NCI-H128 (cell line): Measurements from ENCODE around the gene BLTP1.
"Not testable (repeated sequence)": the region's sequence is repeated elsewhere in the genome, so short reads cannot be mapped to it uniquely, and the experiment has no call there.

Source experiments
- DNase-seq: peaks from one replicate; lab custom pipeline; 2025; ENCODE audit not compliant: unreplicated experiment; lab: John Stamatoyannopoulos, UW

BLTP1 gene, protein sequence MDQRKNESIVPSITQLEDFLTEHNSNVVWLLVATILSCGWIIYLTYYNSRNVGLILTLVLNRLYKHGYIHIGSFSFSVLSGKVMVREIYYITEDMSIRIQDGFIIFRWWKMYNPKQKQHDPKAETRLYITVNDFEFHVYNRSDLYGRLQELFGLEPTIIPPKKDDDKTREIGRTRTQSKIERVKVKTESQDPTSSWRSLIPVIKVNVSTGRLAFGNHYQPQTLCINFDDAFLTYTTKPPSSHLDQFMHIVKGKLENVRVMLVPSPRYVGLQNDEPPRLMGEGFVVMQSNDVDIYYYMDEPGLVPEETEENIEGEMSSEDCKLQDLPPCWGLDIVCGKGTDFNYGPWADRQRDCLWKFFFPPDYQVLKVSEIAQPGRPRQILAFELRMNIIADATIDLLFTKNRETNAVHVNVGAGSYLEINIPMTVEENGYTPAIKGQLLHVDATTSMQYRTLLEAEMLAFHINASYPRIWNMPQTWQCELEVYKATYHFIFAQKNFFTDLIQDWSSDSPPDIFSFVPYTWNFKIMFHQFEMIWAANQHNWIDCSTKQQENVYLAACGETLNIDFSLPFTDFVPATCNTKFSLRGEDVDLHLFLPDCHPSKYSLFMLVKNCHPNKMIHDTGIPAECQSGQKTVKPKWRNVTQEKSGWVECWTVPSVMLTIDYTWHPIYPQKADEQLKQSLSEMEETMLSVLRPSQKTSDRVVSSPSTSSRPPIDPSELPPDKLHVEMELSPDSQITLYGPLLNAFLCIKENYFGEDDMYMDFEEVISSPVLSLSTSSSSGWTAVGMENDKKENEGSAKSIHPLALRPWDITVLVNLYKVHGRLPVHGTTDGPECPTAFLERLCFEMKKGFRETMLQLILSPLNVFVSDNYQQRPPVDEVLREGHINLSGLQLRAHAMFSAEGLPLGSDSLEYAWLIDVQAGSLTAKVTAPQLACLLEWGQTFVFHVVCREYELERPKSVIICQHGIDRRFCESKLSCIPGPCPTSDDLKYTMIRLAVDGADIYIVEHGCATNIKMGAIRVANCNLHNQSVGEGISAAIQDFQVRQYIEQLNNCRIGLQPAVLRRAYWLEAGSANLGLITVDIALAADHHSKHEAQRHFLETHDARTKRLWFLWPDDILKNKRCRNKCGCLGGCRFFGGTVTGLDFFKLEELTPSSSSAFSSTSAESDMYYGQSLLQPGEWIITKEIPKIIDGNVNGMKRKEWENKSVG (N-terminal part only)

DNA sequence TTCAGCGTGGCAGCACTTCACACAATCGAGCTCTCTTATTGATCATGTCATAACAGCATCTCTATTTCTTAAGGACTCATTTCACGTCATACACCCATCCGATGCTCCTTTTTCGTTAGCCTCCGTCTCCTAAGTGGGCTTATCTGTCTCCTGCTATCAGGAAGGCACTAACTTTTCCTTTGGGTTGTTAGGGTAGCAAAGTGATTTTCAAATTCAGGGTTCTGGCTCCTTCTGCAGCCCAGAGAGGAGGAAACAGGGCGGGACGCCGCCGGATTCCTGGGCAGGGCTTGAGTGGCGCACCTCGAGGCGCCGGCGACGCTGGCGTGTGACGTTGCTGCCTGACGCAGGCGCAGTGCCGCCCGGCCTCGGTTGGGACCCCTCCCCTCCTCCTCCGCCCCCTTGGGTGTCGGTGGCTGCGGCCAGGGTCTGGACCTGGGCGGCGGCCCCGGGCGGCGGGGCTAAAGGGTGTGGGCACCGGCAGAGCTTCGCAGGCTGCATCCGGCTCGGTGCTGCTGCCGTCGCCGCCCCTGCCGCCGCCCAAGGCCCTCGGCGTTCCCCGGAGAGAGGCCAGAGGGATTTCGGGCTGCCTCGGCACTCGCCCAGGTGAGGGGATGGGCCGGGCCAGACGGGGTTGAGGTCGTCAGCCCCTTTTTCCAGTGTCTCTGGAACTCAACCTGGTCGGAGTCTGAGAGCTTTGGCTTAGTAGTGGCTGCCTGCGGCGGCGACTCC, at the start of gene BLTP1:
Gene BLTP1, plus strand, starts transcription at position 350 of the 729 bp plus-strand sequence. CDS start 18,317 bp downstream, outside the sequence.
- peak; percentile 51 for DNase-seq

DNA sequence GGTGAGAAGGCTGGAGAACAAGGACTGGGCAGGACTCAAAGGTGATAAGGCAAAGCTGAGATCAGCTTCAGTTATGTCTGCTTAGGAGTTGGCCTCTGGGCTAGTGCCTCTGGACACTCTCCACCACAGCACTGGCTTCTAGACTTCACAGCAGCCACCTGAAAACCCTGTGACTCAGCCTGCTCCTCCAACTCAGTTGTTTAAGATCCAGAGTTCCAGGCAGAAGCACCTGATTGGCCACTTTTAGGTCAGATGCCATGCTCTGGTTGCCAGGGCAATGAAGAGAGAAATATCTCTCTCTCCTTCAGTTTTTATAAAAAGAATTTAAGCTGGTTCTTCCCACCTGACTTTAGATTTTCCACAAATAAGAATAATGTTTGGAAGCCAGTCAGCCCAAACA, 47.9 kb upstream of the BLTP1 start:
- no peak for DNase-seq

DNA sequence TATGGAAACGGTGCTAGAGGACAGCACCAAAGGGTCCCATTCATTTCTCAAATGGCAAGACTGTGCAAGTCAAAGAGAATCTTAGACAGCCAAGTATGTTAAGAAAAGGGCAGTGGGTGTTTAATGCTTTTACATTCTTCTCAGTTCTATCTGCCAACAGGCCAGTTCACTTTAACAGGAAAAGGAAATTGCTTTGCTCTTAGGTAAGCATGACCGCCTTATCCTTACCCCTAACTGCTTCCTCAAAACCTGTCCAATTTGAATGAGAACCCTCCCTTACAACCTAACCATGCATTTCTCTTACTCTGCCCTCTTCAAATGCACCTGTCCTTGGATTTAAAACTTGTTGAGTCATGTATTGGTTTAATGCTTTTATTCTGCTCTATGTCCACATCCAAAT, 44.5 kb upstream of the BLTP1 start:
- DNase-seq: no peak

DNA sequence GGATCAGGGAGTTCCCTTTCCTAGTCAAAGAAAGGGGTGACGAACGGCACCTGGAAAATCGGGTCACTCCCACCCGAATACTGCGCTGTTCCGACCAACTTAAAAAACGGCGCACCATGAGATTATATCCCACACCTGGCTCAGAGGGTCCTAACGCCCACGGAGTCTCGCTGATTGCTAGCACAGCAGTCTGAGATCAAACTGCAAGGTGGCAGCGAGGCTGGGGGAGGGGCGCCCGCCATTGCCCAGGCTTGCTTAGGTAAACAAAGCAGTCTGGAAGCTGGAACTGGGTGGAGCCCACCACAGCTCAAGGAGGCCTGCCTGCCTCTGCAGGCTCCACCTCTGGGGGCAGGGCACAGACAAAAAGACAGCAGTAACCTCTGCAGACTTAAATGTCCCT, 41.8 kb upstream of the BLTP1 start:
- DNase-seq: not testable (repeated sequence)

DNA sequence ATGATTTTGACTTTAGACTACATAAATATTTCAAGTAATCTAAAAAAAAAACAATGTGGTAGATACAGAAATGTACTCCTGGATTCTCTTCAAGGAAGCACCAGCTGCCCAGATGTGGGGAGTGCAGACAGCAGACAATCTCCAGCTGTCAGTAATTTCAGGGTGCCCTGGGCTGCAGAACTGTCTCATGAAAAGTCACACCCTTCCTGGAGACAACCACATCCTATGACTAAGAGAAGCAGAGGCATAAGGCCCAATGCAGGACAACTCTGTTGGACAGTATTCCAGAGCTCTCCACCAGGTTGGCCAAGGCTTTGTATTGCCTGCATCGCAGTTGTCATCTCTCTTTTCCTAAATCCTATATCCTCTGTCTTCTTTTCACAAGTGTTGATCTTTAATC, 34.4 kb upstream of the BLTP1 start:
- no peak for DNase-seq

DNA sequence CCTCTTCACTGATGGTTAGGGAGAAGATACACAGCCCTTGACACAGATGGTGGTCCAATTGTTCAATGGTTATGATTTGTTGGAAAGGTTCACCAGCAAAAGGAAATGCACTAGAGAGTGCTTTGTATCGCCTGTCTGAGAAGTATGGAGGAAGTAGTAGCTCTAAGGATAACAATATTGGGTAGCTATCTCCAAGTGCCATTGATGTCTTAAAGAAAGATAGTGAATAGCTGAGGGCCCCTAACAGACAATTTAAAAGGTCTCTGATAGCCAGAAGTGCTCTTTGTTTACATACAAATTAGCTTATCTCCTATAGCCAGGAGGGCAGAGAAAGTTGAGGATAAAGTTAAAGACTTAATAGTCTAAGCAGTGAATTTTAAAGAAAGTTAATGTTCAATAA, 33.9 kb upstream of the BLTP1 start:
- DNase-seq: no peak

DNA sequence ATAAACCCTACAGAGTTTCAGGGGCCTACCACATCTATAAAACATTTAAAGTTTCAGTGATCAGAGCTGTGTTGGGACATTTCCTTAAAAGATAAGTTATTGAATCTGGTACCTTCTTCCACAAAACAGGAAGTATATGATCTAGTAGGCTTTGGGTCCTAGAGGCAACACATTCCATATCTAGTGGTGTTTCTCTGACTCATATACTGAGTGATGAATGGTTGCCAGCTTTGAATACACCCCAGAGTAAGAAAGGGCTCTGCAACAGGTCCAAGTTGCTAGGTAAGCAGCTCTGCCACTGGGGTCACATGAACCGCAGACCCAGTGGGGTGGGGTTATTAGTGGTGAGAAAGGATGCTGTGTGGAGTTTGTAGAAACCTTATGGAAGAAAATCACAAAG, 32.4 kb upstream of the BLTP1 start:
- DNase-seq: no peak

DNA sequence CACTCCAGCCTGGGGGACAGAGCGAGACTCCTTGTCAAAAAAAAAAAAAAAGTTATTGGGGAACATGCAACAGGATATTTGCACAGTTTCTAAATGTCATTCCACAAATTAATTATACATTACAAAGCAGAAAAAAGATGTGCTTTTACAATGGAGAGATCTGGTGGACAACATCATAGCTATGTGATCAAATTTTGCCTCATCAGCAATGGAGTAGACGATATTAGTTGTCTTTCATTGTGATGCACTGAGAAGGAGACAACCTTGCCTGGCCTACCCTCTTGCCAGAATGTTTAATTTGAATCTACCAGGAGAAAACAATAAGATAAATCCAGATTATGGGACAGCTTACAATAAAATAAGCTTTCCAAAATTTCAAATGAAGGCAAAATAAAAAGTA, 30.5 kb upstream of the BLTP1 start:
- DNase-seq: no peak

DNA sequence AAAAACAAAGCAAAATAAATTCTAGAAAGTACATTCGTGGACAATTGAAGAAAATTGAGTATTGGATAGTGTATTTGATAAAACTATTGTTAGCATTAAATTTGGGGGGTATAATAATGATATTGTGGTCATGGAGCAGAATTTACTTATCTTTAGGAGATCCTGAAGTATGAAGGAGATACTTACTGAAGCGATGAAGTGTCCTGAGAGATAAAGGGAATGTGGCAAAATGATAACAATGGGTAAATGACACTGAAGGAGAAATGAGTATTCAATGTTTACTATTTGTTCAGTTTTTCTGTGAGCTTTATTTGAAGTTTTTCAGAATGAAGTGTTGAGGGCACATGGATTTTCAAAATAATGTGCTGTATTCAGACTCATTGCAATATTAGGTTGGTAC, 30.0 kb upstream of the BLTP1 start:
- no peak for DNase-seq

DNA sequence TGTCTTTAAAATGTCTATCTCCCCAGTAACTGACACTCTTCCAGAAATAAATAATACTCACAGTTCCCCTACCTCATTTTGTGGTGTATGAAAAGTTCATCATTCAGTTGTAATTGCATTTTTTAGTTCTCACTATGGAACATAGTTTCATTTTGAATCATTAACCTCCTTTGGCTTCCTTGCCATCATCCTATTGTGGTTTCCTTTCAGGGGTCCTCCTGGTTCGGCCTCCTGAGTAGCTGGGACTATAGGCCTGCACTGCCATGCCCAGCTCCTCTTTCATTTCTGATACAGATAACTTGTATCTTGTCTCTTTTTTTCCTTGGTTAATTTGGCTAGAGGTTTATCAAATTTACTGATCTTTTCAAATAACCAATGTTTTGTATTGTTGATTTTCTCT, 23.1 kb upstream of the BLTP1 start:
- DNase-seq: no peak

DNA sequence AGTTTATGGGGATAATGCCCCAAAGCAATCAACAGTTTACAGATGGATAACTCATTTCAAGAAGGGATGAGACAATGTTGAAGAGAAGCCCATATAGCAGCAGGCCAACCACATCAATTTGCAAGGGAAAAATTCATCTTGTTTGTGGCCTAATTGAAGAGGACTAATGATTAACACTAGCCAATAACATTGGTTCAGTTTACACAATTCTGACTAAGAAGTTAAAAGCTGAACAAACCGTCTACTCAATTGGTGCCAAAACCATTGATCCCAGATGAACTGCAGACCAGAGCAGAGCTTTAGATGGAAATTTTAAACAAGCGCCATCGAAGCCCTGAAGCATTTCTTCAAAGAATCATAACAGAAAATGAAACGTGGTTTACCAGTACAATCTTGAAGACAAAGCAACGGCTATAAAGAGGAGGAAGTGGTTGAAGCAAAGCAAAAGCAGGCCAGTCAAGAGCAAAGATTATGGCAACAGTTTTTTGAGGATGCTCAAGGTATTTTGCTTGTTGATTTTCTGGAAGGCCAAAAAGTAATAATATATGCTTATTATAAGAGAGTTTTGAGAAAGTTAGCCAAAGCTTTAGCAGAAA, 20.5 kb upstream of the BLTP1 start:
- no peak for DNase-seq

DNA sequence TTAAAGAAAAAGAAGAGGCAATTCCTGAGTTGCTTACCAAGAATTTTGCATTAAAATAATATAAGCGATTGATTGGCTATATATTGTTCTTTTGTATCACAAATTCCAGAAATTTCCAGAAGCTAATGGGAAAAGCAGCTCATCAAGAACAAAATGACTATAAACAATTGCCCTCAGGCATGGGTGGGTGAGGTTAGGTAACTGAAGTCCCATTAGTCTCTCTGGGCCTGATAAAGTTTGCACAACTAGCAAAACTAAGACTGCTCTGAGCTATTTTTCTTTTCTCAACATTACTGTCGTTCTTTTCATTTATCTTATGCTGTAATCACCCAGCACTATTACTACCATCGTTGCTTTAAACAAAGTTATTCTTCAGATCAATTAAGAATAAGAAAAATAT, 19.2 kb upstream of the BLTP1 start:
- DNase-seq: no peak

DNA sequence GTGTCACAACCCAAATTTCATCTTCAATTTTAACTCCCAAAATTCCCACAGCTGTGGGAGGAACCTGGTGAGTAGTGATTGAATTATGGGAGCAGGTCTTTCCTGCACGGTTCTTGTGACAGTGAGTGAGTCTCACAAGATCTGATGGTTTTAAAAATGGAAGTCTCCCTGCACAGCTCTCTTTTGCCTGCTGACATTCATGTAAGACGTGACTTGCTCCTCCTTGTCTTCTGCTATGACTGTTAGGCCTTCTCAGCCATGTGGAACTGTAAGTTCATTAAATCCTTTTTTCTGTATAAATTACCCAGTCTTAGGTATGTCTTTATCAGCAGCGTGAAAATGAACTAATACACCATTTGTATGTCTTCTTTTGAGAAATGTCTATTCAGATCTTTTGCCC, 13.0 kb upstream of the BLTP1 start:
- no peak for DNase-seq

DNA sequence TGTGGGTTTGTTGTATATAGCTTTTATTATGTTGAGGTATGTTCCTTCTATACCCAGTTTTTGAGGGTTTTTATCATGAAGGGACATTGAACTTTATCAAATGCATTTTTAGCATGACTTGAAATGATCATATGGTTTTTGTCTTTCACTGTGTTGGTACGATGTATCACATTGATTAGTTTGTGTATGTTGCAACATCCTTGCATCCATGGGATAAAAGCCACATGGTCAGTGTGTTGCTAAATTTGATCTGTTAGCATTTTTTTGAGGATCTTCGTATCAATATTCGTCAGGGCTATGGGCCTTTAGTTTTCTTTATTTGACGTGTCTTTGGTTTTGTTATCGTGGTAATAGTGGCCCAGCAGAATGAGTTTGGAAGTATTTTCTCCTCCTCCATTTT, 11.3 kb upstream of the BLTP1 start:
- no peak for DNase-seq

DNA sequence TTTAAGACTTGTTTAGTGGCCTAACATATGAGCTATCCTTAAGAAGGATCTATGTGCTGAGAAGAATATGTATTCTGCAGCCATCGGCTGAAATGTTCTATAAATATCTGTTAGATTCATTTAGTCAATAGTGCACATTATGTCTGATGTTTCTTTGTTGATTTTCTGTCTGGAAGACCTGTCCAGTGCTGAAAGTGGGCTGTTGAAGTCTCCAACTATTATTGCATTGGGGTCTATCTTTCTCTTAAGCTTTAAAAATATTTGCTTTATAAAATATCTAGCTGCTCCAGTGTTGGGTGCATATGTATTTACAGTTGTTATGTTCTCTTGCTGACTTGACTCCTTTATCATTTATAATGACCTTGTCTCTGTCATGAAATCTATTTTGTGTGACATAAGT, 9.4 kb upstream of the BLTP1 start:
- no peak for DNase-seq

DNA sequence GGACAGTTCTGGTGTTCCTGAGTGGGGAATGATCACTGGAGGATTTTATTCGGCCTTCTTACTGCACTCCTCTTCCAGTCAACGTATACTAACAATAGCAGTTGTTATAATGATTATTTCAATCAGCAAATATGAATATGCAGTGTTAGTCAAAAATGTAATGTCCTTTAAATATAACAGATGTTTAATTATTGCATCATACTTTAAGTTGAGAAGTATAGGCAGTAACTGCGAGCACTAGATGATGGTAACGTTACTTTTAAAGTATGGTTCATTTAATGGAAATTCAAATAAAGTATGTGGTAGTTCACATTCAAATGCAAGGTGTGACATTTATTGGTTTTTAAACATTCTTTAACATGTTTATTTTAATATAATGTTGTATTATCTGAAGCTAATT, 5.5 kb upstream of the BLTP1 start:
- DNase-seq: no peak

DNA sequence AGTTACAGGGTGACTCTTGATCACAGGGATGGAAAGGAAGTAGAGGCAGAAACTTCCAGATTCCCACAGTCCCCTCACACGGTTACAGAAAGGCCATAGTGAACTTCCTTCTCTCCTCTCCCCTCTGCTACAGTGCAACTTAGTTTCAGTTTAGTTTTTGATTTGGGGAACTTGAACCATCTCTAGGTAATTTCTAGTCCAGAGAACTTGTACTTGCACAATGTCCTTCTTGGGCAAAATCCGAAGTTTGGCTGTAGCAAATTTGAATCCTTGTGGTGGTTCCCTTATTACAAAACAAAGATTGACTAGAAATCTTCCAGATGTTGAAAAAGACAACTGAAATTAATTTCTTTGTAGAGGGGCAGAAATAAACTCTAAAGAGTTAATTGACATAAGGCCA, 1.2 kb upstream of the BLTP1 start:
- DNase-seq: no peak

DNA sequence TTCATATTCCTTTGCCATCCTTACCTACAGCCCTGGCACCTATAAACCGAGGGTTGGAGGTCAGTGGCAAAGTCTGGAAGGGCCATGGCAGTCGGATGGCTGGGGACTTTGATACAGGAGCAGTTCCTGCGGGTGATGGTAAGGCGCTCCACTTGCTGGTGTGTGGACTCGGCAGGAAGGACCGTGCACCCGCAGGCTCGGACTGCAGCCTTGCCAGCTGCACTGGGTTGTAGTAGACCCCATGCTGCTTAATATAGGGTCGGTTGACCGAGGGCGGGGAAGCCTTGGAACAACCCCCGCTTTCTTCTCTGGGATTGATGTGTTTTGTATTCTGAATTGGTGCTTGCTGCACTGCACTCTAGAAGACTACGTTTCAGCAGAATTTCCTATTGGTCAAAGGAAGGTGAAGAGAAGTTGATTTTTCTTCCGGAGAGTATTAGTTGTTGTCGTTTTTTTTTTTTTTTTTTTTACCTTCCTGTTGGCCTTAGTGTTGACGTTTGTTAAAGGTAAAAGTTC, 638 bp downstream of the BLTP1 start:
- DNase-seq: no peak

DNA sequence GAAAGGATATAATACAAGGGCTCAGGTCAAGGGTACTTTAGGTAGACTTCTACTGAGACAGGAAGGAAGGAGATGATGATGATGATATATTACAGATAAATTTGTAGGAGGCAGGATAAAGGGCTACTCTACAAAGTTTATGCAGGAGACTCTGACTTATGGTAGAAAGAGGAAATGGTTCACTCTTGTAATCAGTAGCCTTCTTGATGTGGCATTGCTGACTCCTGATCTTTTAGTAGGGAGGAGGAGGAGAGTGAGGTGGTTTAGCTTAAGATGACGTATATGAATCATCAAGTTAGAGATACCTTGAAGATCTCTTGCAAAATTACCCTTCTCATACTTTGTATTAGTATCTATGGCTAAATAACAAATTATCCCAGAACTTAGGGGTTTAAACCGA, 4.7 kb downstream of the BLTP1 start:
- no peak for DNase-seq

DNA sequence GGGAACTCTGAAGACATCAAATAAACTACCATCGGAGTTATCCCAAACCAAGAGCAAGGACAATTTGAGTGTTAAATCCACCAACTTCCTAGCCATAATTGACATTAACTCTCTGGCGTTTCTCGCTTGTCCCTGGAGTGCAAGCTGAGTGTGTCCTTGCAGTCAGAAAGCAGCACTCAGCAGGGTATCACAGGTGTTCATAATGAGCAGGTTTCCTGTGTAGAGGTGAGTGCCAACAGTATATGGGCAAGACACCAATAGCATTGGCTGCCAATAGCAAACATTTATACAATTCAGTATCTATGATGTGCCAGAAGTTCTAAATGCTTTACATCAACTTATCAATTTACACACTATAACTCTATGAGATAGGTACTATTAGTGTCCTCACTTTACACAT, 11.2 kb downstream of the BLTP1 start:
- no peak for DNase-seq
